Activated naive CD8-positive, alpha-beta T cell treated with anti-CD3 and anti-CD28 coated beads, Interleukin-2, amount 50 U/mL, for 24 hours (primary cell): Measurements from ENCODE around the gene RAD51AP2.
"Not testable (repeated sequence)": the region's sequence is repeated elsewhere in the genome, so short reads cannot be mapped to it uniquely, and the experiment has no call there.

ENCODE experiments used
- ATAC-seq: fragments of 150-1000 bp; cut with Tn5 transposase; one replicate; pipeline ENCODE4 v1.10.0; 2021
- DNase-seq: peaks from one replicate; pipeline ENCODE4 v3.0.0; 2021
- H3K27ac Mint-ChIP-seq: one replicate; pipeline ENCODE4 v1.8.0; 2021; ENCODE audit warnings: mild to moderate bottlenecking, mixed read lengths
- H3K27me3 Mint-ChIP-seq: one replicate; pipeline ENCODE4 v1.8.0; 2021; ENCODE audit warnings: mixed read lengths
- H3K36me3 Mint-ChIP-seq: one replicate; pipeline ENCODE4 v1.8.0; 2021; ENCODE audit warnings: low read depth, mixed read lengths
- H3K4me1 Mint-ChIP-seq: one replicate; pipeline ENCODE4 v1.8.0; 2021; ENCODE audit warnings: mixed read lengths
- H3K4me3 Mint-ChIP-seq: one replicate; pipeline ENCODE4 v1.8.0; 2021; ENCODE audit warnings: mild to moderate bottlenecking, moderate library complexity, mixed read lengths
- H3K9me3 Mint-ChIP-seq: one replicate; pipeline ENCODE4 v1.8.0; 2021; ENCODE audit warnings: mixed read lengths

Gene RAD51AP2

GRCh38 chr2:17517481-17518211 is 594 bp downstream of the RAD51AP2 start:
- no peak overlapping the region for H3K4me3 Mint-ChIP-seq

GRCh38 chr2:17515652-17516051 is 2.6 kb downstream of the RAD51AP2 start:
- Mint-ChIP-seq H3K36me3 (no peaks in the 10 kb centered on the region), H3K9me3 (no peaks in the 10 kb centered on the region), H3K27me3 (peaks cover 23% of the 10 kb centered on the region), H3K4me3 (no peak overlapping the region), H3K27ac (no peak overlapping the region), H3K4me1 (no peaks in the 10 kb centered on the region)
- no peak for ATAC-seq
- no peak for DNase-seq

More at GRCh38 chr2:17517481-17518211, 594 bp downstream of the RAD51AP2 start:
- Mint-ChIP-seq H3K27ac (no peak overlapping the region), H3K4me1 (no peaks in the 10 kb centered on the region), H3K9me3 (no peaks in the 10 kb centered on the region), H3K36me3 (no peaks in the 10 kb centered on the region), H3K27me3 (peaks cover 28% of the 10 kb centered on the region)
- no peak for DNase-seq
- no peak for ATAC-seq

- Mint-ChIP-seq H3K9me3 (no peaks in the 10 kb centered on the region), H3K4me1 (no peaks in the 10 kb centered on the region), H3K27me3 (peaks cover 2% of the 10 kb centered on the region), H3K4me3 (no peak overlapping the region), H3K27ac (no peak overlapping the region), H3K36me3 (no peaks in the 10 kb centered on the region)
- no peak for ATAC-seq
- DNase-seq: no peak
Measured at GRCh38 chr2:17506736-17507616, 11.3 kb downstream of the RAD51AP2 start.

GRCh38 chr2:17497718-17498117 is 20.5 kb downstream of the RAD51AP2 start:
- Mint-ChIP-seq H3K4me1 (no peaks in the 10 kb centered on the region), H3K36me3 (no peaks in the 10 kb centered on the region), H3K27me3 (no peaks in the 10 kb centered on the region), H3K9me3 (no peaks in the 10 kb centered on the region), H3K27ac (no peak overlapping the region), H3K4me3 (no peak overlapping the region)
- ATAC-seq (no peak), DNase-seq (no peak)

GRCh38 chr2:17495590-17495989 is 22.6 kb downstream of the RAD51AP2 start:
- no peak overlapping the region for H3K27ac Mint-ChIP-seq
- H3K4me3 Mint-ChIP-seq: no peak overlapping the region
- H3K36me3 Mint-ChIP-seq: no peaks in the 10 kb centered on the region
- H3K9me3 Mint-ChIP-seq: no peaks in the 10 kb centered on the region
- DNase-seq: no peak
- H3K4me1 Mint-ChIP-seq: no peaks in the 10 kb centered on the region
- no peak for ATAC-seq
- no peaks in the 10 kb centered on the region for H3K27me3 Mint-ChIP-seq

- not testable (repeated sequence) for H3K9me3 Mint-ChIP-seq, H3K27ac Mint-ChIP-seq, H3K4me1 Mint-ChIP-seq, H3K36me3 Mint-ChIP-seq, H3K4me3 Mint-ChIP-seq, DNase-seq, H3K27me3 Mint-ChIP-seq, ATAC-seq
Measured at GRCh38 chr2:17490165-17490564, 28.1 kb downstream of the RAD51AP2 start.

- not testable (repeated sequence) for H3K4me3 Mint-ChIP-seq, H3K27ac Mint-ChIP-seq
Measured at GRCh38 chr2:17488610-17489009, 29.6 kb downstream of the RAD51AP2 start.

GRCh38 chr2:17483496-17483895 is 34.7 kb downstream of the RAD51AP2 start:
- no peak for ATAC-seq
- no peaks in the 10 kb centered on the region for H3K36me3 Mint-ChIP-seq
- no peak for DNase-seq
- H3K27ac Mint-ChIP-seq: no peak overlapping the region
- H3K4me3 Mint-ChIP-seq: no peak overlapping the region
- no peaks in the 10 kb centered on the region for H3K27me3 Mint-ChIP-seq
- no peaks in the 10 kb centered on the region for H3K4me1 Mint-ChIP-seq
- H3K9me3 Mint-ChIP-seq: peaks cover 9% of the 10 kb centered on the region

More at GRCh38 chr2:17488610-17489009, 29.6 kb downstream of the RAD51AP2 start:
- H3K9me3 Mint-ChIP-seq, H3K4me1 Mint-ChIP-seq, ATAC-seq, DNase-seq, H3K27me3 Mint-ChIP-seq, H3K36me3 Mint-ChIP-seq: not testable (repeated sequence)

GRCh38 chr2:17482651-17483050 is 35.6 kb downstream of the RAD51AP2 start:
- H3K4me1 Mint-ChIP-seq: no peaks in the 10 kb centered on the region
- no peak for ATAC-seq
- no peak overlapping the region for H3K27ac Mint-ChIP-seq
- no peaks in the 10 kb centered on the region for H3K36me3 Mint-ChIP-seq
- DNase-seq: no peak
- no peak overlapping the region for H3K4me3 Mint-ChIP-seq
- peaks cover 5% of the 10 kb centered on the region for H3K9me3 Mint-ChIP-seq
- H3K27me3 Mint-ChIP-seq: no peaks in the 10 kb centered on the region

GRCh38 chr2:17479875-17480274 is 38.4 kb downstream of the RAD51AP2 start:
- DNase-seq: no peak
- Mint-ChIP-seq H3K36me3 (no peaks in the 10 kb centered on the region), H3K27ac (no peak overlapping the region), H3K4me3 (no peak overlapping the region), H3K4me1 (no peaks in the 10 kb centered on the region), H3K9me3 (peaks cover 8% of the 10 kb centered on the region), H3K27me3 (no peaks in the 10 kb centered on the region)
- ATAC-seq: no peak

- ATAC-seq: no peak
- H3K4me1 Mint-ChIP-seq: no peaks in the 10 kb centered on the region
Measured at GRCh38 chr2:17476830-17477229, 41.4 kb downstream of the RAD51AP2 start.

GRCh38 chr2:17476064-17476463 is 42.2 kb downstream of the RAD51AP2 start:
- H3K4me1 Mint-ChIP-seq: no peaks in the 10 kb centered on the region
- ATAC-seq (no peak), DNase-seq (no peak)
- no peak overlapping the region for H3K4me3 Mint-ChIP-seq
- peaks cover 11% of the 10 kb centered on the region for H3K9me3 Mint-ChIP-seq
- H3K27ac Mint-ChIP-seq: no peak overlapping the region
- H3K27me3 Mint-ChIP-seq: no peaks in the 10 kb centered on the region
- H3K36me3 Mint-ChIP-seq: no peaks in the 10 kb centered on the region

More at GRCh38 chr2:17476830-17477229, 41.4 kb downstream of the RAD51AP2 start:
- H3K36me3 Mint-ChIP-seq: no peaks in the 10 kb centered on the region
- H3K9me3 Mint-ChIP-seq: peaks cover 7% of the 10 kb centered on the region
- no peak for DNase-seq
- H3K27me3 Mint-ChIP-seq: no peaks in the 10 kb centered on the region
- no peak overlapping the region for H3K27ac Mint-ChIP-seq
- no peak overlapping the region for H3K4me3 Mint-ChIP-seq

- Mint-ChIP-seq H3K9me3 (peaks cover 18% of the 10 kb centered on the region), H3K4me3 (no peak overlapping the region), H3K4me1 (no peaks in the 10 kb centered on the region), H3K27me3 (no peaks in the 10 kb centered on the region), H3K27ac (no peak overlapping the region), H3K36me3 (no peaks in the 10 kb centered on the region)
- DNase-seq: no peak
- ATAC-seq: no peak
Measured at GRCh38 chr2:17475286-17475685, 43.0 kb downstream of the RAD51AP2 start.

- H3K27ac Mint-ChIP-seq: no peak overlapping the region
- H3K4me1 Mint-ChIP-seq: no peaks in the 10 kb centered on the region
- H3K9me3 Mint-ChIP-seq: peaks cover 27% of the 10 kb centered on the region
- H3K27me3 Mint-ChIP-seq: no peaks in the 10 kb centered on the region
- no peak for ATAC-seq
- no peak for DNase-seq
- H3K4me3 Mint-ChIP-seq: no peak overlapping the region
- H3K36me3 Mint-ChIP-seq: no peaks in the 10 kb centered on the region
Measured at GRCh38 chr2:17471979-17472378, 46.3 kb downstream of the RAD51AP2 start.
